ENCODE measurements around the gene GPR3. TPM values are rescaled to one million over a fixed set of nuclear protein-coding genes. Genes with fewer than 3 reads are reported as not detected.
"Not testable (repeated sequence)": the region's sequence is repeated elsewhere in the genome, so short reads cannot be mapped to it uniquely, and the experiment has no call there.

The GPR3 gene
- total RNA-seq, 4 donors from 2014 or later, result 0.13 to 4.5 TPM; not detected in 2

DNA sequence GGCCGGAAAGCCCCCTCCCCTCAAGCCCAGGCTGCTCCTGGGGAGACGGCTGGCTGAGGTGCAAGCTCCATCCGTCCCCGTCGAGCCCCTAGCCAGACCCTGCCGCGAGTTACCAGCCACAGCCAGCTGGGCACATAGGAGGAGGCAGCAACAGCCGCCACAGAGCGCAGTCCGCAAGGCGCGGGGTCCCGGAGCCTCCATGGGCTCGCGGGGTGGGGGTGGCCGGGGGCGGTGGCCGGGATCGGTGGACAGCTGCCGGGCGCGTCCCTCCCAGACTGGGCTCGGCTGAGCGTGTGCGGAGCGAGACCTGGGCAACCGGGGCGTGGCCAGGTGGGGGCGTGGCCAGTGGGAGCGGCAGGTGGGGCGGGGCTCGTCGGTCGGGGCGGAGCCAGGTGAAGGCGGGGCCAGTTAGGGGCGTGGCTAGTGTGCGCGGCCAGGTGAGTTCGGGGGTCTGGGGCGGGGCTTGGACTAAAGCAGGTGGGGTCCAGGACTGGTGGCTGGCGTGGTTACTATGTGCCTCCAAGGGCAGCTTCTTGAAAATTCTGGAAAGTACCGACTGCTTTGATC, 9.3 kb upstream of the GPR3 start, which contains the start of gene CD164L2:
Gene CD164L2, minus strand, starts transcription at position 295 of the 567 bp plus-strand sequence. Its CDS starts 94 bp downstream, at position 201.
- Histone ChIP-seq H3K27ac (replicated peaks in 1 of 4) (no peak within 1 kb of the TSS), H3K4me1 (peaks cover 3 to 10% (median 6%) of the 10 kb centered on the region in 4 donors), H3K4me3 (no peak within 1 kb of the TSS), H3K27me3 (peaks cover 0 to 19% (median 4%) of the 10 kb centered on the region in 4 donors), H3K36me3 (no peaks in the 10 kb centered on the region), H3K9me3 (no peaks in the 10 kb centered on the region)
- DNase-seq (ENCODE audit: extremely low spot score), result no peak
- intact Hi-C loops (cut with DNase I), result loop anchor here (10.0 kb wide), 1 partner anchor 48 kb away; no protein-coding TSS in a partner anchor
- TF ChIP-seq, protein P1, sequence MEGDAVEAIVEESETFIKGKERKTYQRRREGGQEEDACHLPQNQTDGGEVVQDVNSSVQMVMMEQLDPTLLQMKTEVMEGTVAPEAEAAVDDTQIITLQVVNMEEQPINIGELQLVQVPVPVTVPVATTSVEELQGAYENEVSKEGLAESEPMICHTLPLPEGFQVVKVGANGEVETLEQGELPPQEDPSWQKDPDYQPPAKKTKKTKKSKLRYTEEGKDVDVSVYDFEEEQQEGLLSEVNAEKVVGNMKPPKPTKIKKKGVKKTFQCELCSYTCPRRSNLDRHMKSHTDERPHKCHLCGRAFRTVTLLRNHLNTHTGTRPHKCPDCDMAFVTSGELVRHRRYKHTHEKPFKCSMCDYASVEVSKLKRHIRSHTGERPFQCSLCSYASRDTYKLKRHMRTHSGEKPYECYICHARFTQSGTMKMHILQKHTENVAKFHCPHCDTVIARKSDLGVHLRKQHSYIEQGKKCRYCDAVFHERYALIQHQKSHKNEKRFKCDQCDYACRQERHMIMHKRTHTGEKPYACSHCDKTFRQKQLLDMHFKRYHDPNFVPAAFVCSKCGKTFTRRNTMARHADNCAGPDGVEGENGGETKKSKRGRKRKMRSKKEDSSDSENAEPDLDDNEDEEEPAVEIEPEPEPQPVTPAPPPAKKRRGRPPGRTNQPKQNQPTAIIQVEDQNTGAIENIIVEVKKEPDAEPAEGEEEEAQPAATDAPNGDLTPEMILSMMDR (IDR thresholded peaks at IDR 0.05), result no peak
- TF ChIP-seq POLR2AphosphoS5 (IDR thresholded peaks at IDR 0.05) (no peak), EP300 (IDR thresholded peaks at IDR 0.05) (no peak), POLR2A (IDR thresholded peaks at IDR 0.05; ENCODE audit: low read depth) (no peak)
- WGBS, result 19% methylated on average over 14 of the region's 43 CpGs

GRCh38 chr1:27383661-27384060, 8.8 kb upstream of the GPR3 start:
- Histone ChIP-seq H3K4me3 (no peak overlapping the region), H3K9me3 (no peaks in the 10 kb centered on the region), H3K36me3 (no peaks in the 10 kb centered on the region), H3K27me3 (peaks cover 0 to 19% (median 4%) of the 10 kb centered on the region in 4 donors), H3K27ac (replicated peaks in 1 of 4) (no peak overlapping the region), H3K4me1 (peaks cover 5 to 10% (median 8%) of the 10 kb centered on the region in 4 donors)
- TF ChIP-seq POLR2A (IDR thresholded peaks at IDR 0.05; ENCODE audit: low read depth) (no peak), POLR2AphosphoS5 (IDR thresholded peaks at IDR 0.05) (no peak)
- TF ChIP-seq, protein P1 (IDR thresholded peaks at IDR 0.05), result no peak
- DNase-seq (ENCODE audit: extremely low spot score), result no peak
- WGBS, result 91% methylated on average over 13 of the region's 13 CpGs
- intact Hi-C loops (cut with DNase I), result loop anchor here (10.0 kb wide), 1 partner anchor 49 kb away; no protein-coding TSS in a partner anchor

DNA sequence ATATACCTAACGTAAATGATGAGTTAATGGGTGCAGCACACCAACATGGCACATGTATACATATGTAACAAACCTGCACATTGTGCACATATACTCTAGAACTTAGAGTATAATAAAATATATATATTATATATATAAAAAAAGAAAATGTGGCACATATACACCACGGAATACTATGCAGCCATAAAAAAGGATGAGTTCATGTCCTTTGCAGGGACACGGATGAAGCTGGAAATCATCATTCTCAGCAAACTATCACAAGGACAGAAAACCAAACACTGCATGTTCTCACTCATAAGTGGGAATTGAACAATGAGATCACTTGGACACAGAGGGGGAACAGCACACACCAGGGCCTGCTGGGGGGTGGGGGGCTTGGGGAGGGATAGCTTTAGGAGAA, 7.6 kb upstream of the GPR3 start:
- intact Hi-C loops (cut with DNase I), result loop anchor here (10.0 kb wide), 1 partner anchor 50 kb away; no protein-coding TSS in a partner anchor
- H3K36me3 ChIP-seq; DNase-seq (ENCODE audit: extremely low spot score); H3K4me3 ChIP-seq; H3K9me3 ChIP-seq; H3K27ac ChIP-seq (replicated peaks in 1 of 4): not testable (repeated sequence)
- 85% methylated on average over 3 of the region's 3 CpGs for WGBS
- Histone ChIP-seq H3K27me3 (peaks cover 0 to 19% (median 4%) of the 10 kb centered on the region in 4 donors), H3K4me1 (peaks cover 5 to 11% (median 9%) of the 10 kb centered on the region in 4 donors)

DNA sequence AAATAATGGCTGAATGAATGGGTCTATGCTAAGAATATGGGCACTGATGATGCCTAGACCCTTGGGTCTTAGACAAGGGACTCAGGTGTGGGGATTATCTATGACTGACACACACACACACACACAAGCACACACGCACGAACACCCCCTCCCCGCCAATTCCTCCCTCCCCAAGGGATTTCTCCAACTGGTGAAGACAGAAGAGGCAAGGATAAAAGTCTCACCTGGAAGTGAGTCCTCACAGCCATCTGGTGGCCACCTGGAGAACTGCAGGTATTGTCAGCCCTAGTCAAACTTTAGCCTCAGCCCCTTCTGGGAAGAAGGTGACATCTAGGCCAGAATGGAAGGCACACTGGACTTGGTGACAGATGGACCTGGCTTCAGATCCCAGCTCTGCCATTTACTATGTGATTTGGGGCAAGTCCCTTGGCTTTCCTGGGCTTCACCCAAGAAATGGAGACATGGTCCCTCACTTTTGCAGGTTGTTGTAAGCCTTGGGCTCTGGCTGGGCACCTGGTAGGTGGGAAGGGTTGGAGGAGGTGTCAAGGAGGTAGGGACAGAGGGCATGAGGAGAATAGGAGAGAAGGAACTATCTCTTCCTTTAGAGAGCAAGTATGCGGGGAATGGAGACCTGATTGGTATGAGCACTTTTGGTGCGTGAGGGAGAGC, 4.0 kb upstream of the GPR3 start:
- H3K4me1 ChIP-seq, result peaks cover 22 to 32% (median 24%) of the 10 kb centered on the region in 4 donors
- no peak for DNase-seq (ENCODE audit: extremely low spot score)
- H3K4me3 ChIP-seq, result no peak overlapping the region
- 45% methylated on average over 5 of the region's 5 CpGs for WGBS
- no peaks in the 10 kb centered on the region for H3K9me3 ChIP-seq
- H3K27me3 ChIP-seq, result peaks cover 0 to 4% (median 0%) of the 10 kb centered on the region in 4 donors
- no peak overlapping the region for H3K27ac ChIP-seq (replicated peaks in 1 of 4)
- H3K36me3 ChIP-seq, result no peaks in the 10 kb centered on the region
- TF ChIP-seq EP300 (IDR thresholded peaks at IDR 0.05) (no peak), POLR2AphosphoS5 (IDR thresholded peaks at IDR 0.05) (peak in 1 of 2 donors; percentile 19), POLR2A (IDR thresholded peaks at IDR 0.05; ENCODE audit: low read depth) (no peak)
- TF ChIP-seq, protein P1 (IDR thresholded peaks at IDR 0.05), result peak; percentile 90 to 93 (median 92)
- intact Hi-C loops (cut with DNase I), result loop anchor here (1.0 to 10.0 kb wide), 2 partner anchors 31 to 54 kb away; no protein-coding TSS in a partner anchor

DNA sequence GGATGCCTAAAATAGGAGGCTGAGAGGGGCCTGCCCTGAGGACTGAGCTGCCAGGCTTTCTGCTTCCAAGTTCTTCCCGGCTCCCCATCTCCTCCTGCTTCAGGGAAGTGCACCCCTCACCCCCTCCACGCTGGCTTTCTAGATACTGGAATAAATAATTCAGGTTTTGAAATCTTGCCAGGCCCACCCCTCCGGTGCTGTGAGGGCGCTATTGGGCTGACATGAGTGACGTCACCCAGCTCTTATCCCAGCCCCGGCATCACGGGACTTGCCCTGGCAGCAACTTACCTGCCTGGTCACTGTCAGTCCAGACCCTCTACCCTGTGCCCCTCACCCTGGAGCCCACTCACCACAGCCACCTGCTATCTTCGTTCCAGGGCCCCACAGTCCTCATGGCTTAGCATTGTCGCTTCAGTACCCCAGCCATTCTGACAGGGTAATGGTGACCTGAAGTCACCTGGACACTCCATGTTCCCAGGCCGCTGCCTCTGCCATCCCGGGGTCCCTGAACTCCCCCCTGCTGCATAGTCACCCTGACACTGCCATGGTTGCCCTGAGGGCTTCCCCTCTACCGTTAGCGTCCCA, 819 bp upstream of the GPR3 start:
- peak overlapping the region; percentile 36 to 77 (median 70) for H3K27ac ChIP-seq (replicated peaks in 1 of 4)
- no peaks in the 10 kb centered on the region for H3K36me3 ChIP-seq
- TF ChIP-seq POLR2A (IDR thresholded peaks at IDR 0.05; ENCODE audit: low read depth) (no peak), POLR2AphosphoS5 (IDR thresholded peaks at IDR 0.05) (peak; percentile 37 to 47), EP300 (IDR thresholded peaks at IDR 0.05) (peak; percentile 25)
- TF ChIP-seq, protein P1 (IDR thresholded peaks at IDR 0.05), result peak in 1 of 3 experiments; percentile 11
- intact Hi-C loops (cut with DNase I), result loop anchor here (5.0 kb wide), 1 partner anchor 271 kb away; no protein-coding TSS in a partner anchor
- DNase-seq (ENCODE audit: extremely low spot score), result no peak
- WGBS, result 16% methylated on average over 13 of the region's 13 CpGs
- H3K9me3 ChIP-seq, result no peaks in the 10 kb centered on the region
- H3K27me3 ChIP-seq, result no peaks in the 10 kb centered on the region
- peak overlapping the region; percentile 55 to 68 (median 58) for H3K4me3 ChIP-seq
- peaks cover 26 to 44% (median 35%) of the 10 kb centered on the region in 4 donors for H3K4me1 ChIP-seq

Data from esophagus muscularis mucosa (tissue), 4 donors.